Activated CD8-positive, alpha-beta memory T cell treated with anti-CD3 and anti-CD28 coated beads, Interleukin-2, amount 10 ng/mL, durations not matched to agents 7 days and 5 days (primary cell): ENCODE measurements around the gene IGF2R. TPM values are rescaled to one million over a fixed set of nuclear protein-coding genes. Genes with fewer than 3 reads are reported as not detected.
A peak's percentile ranks its signal among the peaks of the same experiment; 100 is the strongest.

Experiments
- ATAC-seq: fragments of 150-1000 bp; cut with Tn5 transposase; one replicate; pipeline ENCODE4 v1.10.0; 2021; ENCODE audit warnings: moderate library complexity
- CTCF ChIA-PET: fragments of 350-600 bp; sonication (Branson Sonifier 250); formaldehyde crosslinking; loops from one replicate; lab custom pipeline; 2021; ENCODE audit warnings: antibody characterized with exemption; lab: Charles Lee
- DNase-seq: peaks from one replicate; pipeline ENCODE4 v3.0.0-alpha.2; 2020
- H3K27ac Mint-ChIP-seq: one replicate; pipeline ENCODE4 v1.8.0; 2021; ENCODE audit warnings: mild to moderate bottlenecking, mixed read lengths
- H3K27me3 Mint-ChIP-seq: one replicate; pipeline ENCODE4 v1.8.0; 2021; ENCODE audit warnings: mixed read lengths
- H3K36me3 Mint-ChIP-seq: one replicate; pipeline ENCODE4 v1.8.0; 2021; ENCODE audit warnings: mild to moderate bottlenecking, mixed read lengths
- H3K4me1 Mint-ChIP-seq: one replicate; pipeline ENCODE4 v1.8.0; 2021; ENCODE audit warnings: mixed read lengths
- H3K4me3 Mint-ChIP-seq: one replicate; pipeline ENCODE4 v1.8.0; 2021; ENCODE audit warnings: mild to moderate bottlenecking, moderate library complexity, mixed read lengths
- H3K9me3 Mint-ChIP-seq: one replicate; pipeline ENCODE4 v1.8.0; 2022; ENCODE audit warnings: low read depth, mixed read lengths
- total RNA-seq, 2 experiments: library from RNA; stranded (reverse); gene quantifications; one replicate each; pipeline ENCODE4 v1.2.3, GENCODE V29; 2021

The IGF2R gene
- total RNA-seq, 2 experiments from 2014 or later: 74.5 to 83.1 TPM

GRCh38 chr6:159939591-159940016 is 29.3 kb upstream of the IGF2R start:
- H3K4me3 Mint-ChIP-seq: no peak overlapping the region
- CTCF ChIA-PET: interaction anchor here (1.0 to 1.7 kb wide), 2 partner anchors 76 to 248 kb away, joined by 3 to 7 read pairs; no protein-coding TSS in a partner anchor
- H3K27ac Mint-ChIP-seq: no peak overlapping the region
- DNase-seq (no peak), ATAC-seq (no peak)
- peaks cover 6% of the 10 kb centered on the region for H3K9me3 Mint-ChIP-seq
- peaks cover 9% of the 10 kb centered on the region for H3K36me3 Mint-ChIP-seq
- peaks cover 5% of the 10 kb centered on the region for H3K4me1 Mint-ChIP-seq
- peaks cover 22% of the 10 kb centered on the region for H3K27me3 Mint-ChIP-seq

- CTCF ChIA-PET: interaction anchor here (0.9 to 2.2 kb wide), 5 partner anchors 9 to 250 kb away, joined by 3 to 7 read pairs (median 5); no protein-coding TSS in a partner anchor
- Mint-ChIP-seq H3K4me3 (no peak overlapping the region), H3K9me3 (peaks cover 7% of the 10 kb centered on the region), H3K36me3 (peaks cover 12% of the 10 kb centered on the region), H3K27me3 (peaks cover 17% of the 10 kb centered on the region), H3K4me1 (peaks cover 5% of the 10 kb centered on the region), H3K27ac (no peak overlapping the region)
- ATAC-seq: peak; percentile 89
- peak; percentile 71 for DNase-seq
Observed at GRCh38 chr6:159941286-159942113, 27.4 kb upstream of the IGF2R start.

GRCh38 chr6:159943101-159943632 is 25.7 kb upstream of the IGF2R start:
- Mint-ChIP-seq H3K4me3 (no peak overlapping the region), H3K27me3 (peaks cover 15% of the 10 kb centered on the region)

GRCh38 chr6:159943968-159944598 is 24.8 kb upstream of the IGF2R start:
- H3K36me3 Mint-ChIP-seq: peaks cover 12% of the 10 kb centered on the region
- DNase-seq (no peak), ATAC-seq (no peak)
- no peak overlapping the region for H3K4me3 Mint-ChIP-seq
- H3K27me3 Mint-ChIP-seq: peaks cover 10% of the 10 kb centered on the region
- H3K27ac Mint-ChIP-seq: no peak overlapping the region
- H3K4me1 Mint-ChIP-seq: peaks cover 5% of the 10 kb centered on the region
- CTCF ChIA-PET: interaction anchor here (1.6 kb wide), 1 partner anchor 252 kb away, joined by 4 read pairs; no protein-coding TSS in a partner anchor
- H3K9me3 Mint-ChIP-seq: peaks cover 7% of the 10 kb centered on the region

More at GRCh38 chr6:159943101-159943632, 25.7 kb upstream of the IGF2R start:
- Mint-ChIP-seq H3K4me1 (peaks cover 5% of the 10 kb centered on the region), H3K9me3 (peaks cover 7% of the 10 kb centered on the region), H3K36me3 (peaks cover 12% of the 10 kb centered on the region), H3K27ac (no peak overlapping the region)
- ATAC-seq: no peak
- DNase-seq: no peak
- CTCF ChIA-PET: no interaction called here

- Mint-ChIP-seq H3K4me3 (no peak overlapping the region), H3K27ac (no peak overlapping the region), H3K36me3 (peaks cover 12% of the 10 kb centered on the region), H3K9me3 (peaks cover 7% of the 10 kb centered on the region), H3K27me3 (peaks cover 10% of the 10 kb centered on the region), H3K4me1 (peaks cover 5% of the 10 kb centered on the region)
- no peak for ATAC-seq
- CTCF ChIA-PET: no interaction called here
- DNase-seq: no peak
Observed at GRCh38 chr6:159945801-159946392, 23.0 kb upstream of the IGF2R start.

GRCh38 chr6:159946912-159947311 is 22.0 kb upstream of the IGF2R start:
- Mint-ChIP-seq H3K27ac (no peak overlapping the region), H3K4me3 (no peak overlapping the region), H3K27me3 (peaks cover 12% of the 10 kb centered on the region), H3K4me1 (no peaks in the 10 kb centered on the region), H3K36me3 (peaks cover 12% of the 10 kb centered on the region), H3K9me3 (peaks cover 7% of the 10 kb centered on the region)
- DNase-seq (no peak), ATAC-seq (no peak)
- CTCF ChIA-PET: no interaction called here

GRCh38 chr6:159948199-159948598 is 20.7 kb upstream of the IGF2R start:
- DNase-seq (no peak), ATAC-seq (no peak)
- H3K36me3 Mint-ChIP-seq: peaks cover 8% of the 10 kb centered on the region
- peaks cover 5% of the 10 kb centered on the region for H3K27me3 Mint-ChIP-seq
- H3K4me1 Mint-ChIP-seq: no peaks in the 10 kb centered on the region
- H3K9me3 Mint-ChIP-seq: peaks cover 7% of the 10 kb centered on the region
- H3K27ac Mint-ChIP-seq: no peak overlapping the region
- CTCF ChIA-PET: no interaction called here
- H3K4me3 Mint-ChIP-seq: no peak overlapping the region

GRCh38 chr6:159951772-159952171 is 17.1 kb upstream of the IGF2R start:
- ATAC-seq: no peak
- DNase-seq: no peak
- H3K4me1 Mint-ChIP-seq: no peaks in the 10 kb centered on the region
- CTCF ChIA-PET: no interaction called here
- peaks cover 10% of the 10 kb centered on the region for H3K27me3 Mint-ChIP-seq
- H3K9me3 Mint-ChIP-seq: no peaks in the 10 kb centered on the region
- H3K36me3 Mint-ChIP-seq: no peaks in the 10 kb centered on the region
- H3K4me3 Mint-ChIP-seq: no peak overlapping the region
- H3K27ac Mint-ChIP-seq: no peak overlapping the region

- ATAC-seq: no peak
- no peak overlapping the region for H3K27ac Mint-ChIP-seq
- CTCF ChIA-PET: no interaction called here
- peaks cover 10% of the 10 kb centered on the region for H3K27me3 Mint-ChIP-seq
- H3K36me3 Mint-ChIP-seq: no peaks in the 10 kb centered on the region
- no peaks in the 10 kb centered on the region for H3K9me3 Mint-ChIP-seq
- H3K4me3 Mint-ChIP-seq: no peak overlapping the region
- no peak for DNase-seq
- H3K4me1 Mint-ChIP-seq: no peaks in the 10 kb centered on the region
Observed at GRCh38 chr6:159952289-159953005, 16.4 kb upstream of the IGF2R start.

- ATAC-seq (no peak), DNase-seq (no peak)
- Mint-ChIP-seq H3K9me3 (no peaks in the 10 kb centered on the region), H3K27me3 (peaks cover 10% of the 10 kb centered on the region), H3K27ac (no peak overlapping the region), H3K36me3 (no peaks in the 10 kb centered on the region), H3K4me1 (no peaks in the 10 kb centered on the region), H3K4me3 (no peak overlapping the region)
- CTCF ChIA-PET: no interaction called here
Observed at GRCh38 chr6:159953091-159953601, 15.7 kb upstream of the IGF2R start.

GRCh38 chr6:159955945-159956361 is 12.9 kb upstream of the IGF2R start:
- Mint-ChIP-seq H3K4me3 (no peak overlapping the region), H3K9me3 (no peaks in the 10 kb centered on the region), H3K36me3 (no peaks in the 10 kb centered on the region), H3K27ac (no peak overlapping the region), H3K4me1 (peaks cover 12% of the 10 kb centered on the region), H3K27me3 (peaks cover 14% of the 10 kb centered on the region)
- ATAC-seq (no peak), DNase-seq (no peak)
- CTCF ChIA-PET: no interaction called here

GRCh38 chr6:159957071-159957673 is 11.7 kb upstream of the IGF2R start:
- CTCF ChIA-PET: no interaction called here
- Mint-ChIP-seq H3K9me3 (no peaks in the 10 kb centered on the region), H3K36me3 (no peaks in the 10 kb centered on the region), H3K27me3 (peaks cover 21% of the 10 kb centered on the region), H3K4me3 (no peak overlapping the region), H3K4me1 (peaks cover 12% of the 10 kb centered on the region), H3K27ac (no peak overlapping the region)
- ATAC-seq: no peak
- DNase-seq: no peak
